HEK293T (cell line): Measurements from ENCODE around the gene TBATA.

Experiments
- ARNT ChIP-seq: fragments of 450-650 bp; IDR thresholded peaks from 2 replicates; pipeline ENCODE4 v1.6.1; 2017; ENCODE audit warnings: mild to moderate bottlenecking
- BHLHE40 ChIP-seq: fragments of 450-650 bp; IDR thresholded peaks from 2 replicates; pipeline ENCODE4 v1.6.1; 2016; ENCODE audit warnings: mild to moderate bottlenecking, moderate library complexity, borderline replicate concordance
- ELF4 ChIP-seq: fragments of 450-650 bp; IDR thresholded peaks from 2 replicates; pipeline ENCODE4 v1.6.1; 2017; ENCODE audit warnings: antibody characterized with exemption
- FOXA1 ChIP-seq: fragments of 450-650 bp; IDR thresholded peaks from 2 replicates; pipeline ENCODE4 v1.6.1; 2016; ENCODE audit warnings: mild to moderate bottlenecking
- FOXK2 ChIP-seq: fragments of 450-650 bp; IDR thresholded peaks from 2 replicates; pipeline ENCODE4 v1.6.1; 2016; ENCODE audit warnings: mild to moderate bottlenecking
- HDGF ChIP-seq: fragments of 450-650 bp; IDR thresholded peaks from 2 replicates; pipeline ENCODE4 v1.6.1; 2017; ENCODE audit warnings: antibody characterized with exemption, borderline replicate concordance
- LEF1 ChIP-seq: fragments of 450-650 bp; IDR thresholded peaks from 2 replicates; pipeline ENCODE4 v1.6.1; 2017; ENCODE audit warnings: mild to moderate bottlenecking, borderline replicate concordance
- SP1 ChIP-seq: fragments of 450-650 bp; IDR thresholded peaks from 2 replicates; pipeline ENCODE4 v1.6.1; 2017
- SUZ12 ChIP-seq: fragments of 450-650 bp; IDR thresholded peaks from 2 replicates; pipeline ENCODE4 v1.6.1; 2016; ENCODE audit warnings: mild to moderate bottlenecking
- TARDBP ChIP-seq: fragments of 450-650 bp; IDR thresholded peaks from 2 replicates; pipeline ENCODE4 v1.6.1; 2016
- TF ChIP-seq, protein P1 (sequence below): fragments of 450-650 bp; IDR thresholded peaks from 2 replicates; pipeline ENCODE4 v1.6.1; 2016

DNA sequence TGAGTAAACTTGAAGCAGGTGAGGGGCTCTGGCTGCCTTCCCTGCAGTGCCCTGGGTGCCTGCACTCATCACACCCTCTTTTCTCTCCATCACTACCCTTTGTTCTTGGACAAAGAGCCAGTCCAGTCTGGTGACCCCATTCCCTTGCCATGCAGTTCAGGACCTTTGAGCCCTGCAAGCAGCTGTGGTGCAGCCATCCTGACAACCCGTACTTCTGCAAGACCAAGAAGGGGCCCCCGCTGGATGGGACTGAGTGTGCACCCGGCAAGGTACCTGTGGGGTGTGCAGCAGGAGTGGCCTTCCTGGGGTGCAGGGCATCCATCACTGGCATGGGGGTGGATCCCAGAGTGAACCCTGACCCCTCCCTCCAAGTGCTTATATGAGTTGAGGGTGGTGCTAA is 48.7 kb downstream of the TBATA start:
- TF ChIP-seq SUZ12 (no peak), FOXA1 (no peak), ELF4 (no peak), FOXK2 (no peak), ARNT (no peak), SP1 (no peak), BHLHE40 (no peak), TARDBP (no peak), LEF1 (no peak), HDGF (no peak)
- TF ChIP-seq, protein P1, sequence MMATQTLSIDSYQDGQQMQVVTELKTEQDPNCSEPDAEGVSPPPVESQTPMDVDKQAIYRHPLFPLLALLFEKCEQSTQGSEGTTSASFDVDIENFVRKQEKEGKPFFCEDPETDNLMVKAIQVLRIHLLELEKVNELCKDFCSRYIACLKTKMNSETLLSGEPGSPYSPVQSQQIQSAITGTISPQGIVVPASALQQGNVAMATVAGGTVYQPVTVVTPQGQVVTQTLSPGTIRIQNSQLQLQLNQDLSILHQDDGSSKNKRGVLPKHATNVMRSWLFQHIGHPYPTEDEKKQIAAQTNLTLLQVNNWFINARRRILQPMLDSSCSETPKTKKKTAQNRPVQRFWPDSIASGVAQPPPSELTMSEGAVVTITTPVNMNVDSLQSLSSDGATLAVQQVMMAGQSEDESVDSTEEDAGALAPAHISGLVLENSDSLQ, result no peak
